Measurements from ENCODE around the gene CSH1. TPM values are rescaled to one million over a fixed set of nuclear protein-coding genes. Genes with fewer than 3 reads are reported as not detected.
A peak's percentile ranks its signal among the peaks of the same experiment; 100 is the strongest.
"Not testable (repeated sequence)": the region's sequence is repeated elsewhere in the genome, so short reads cannot be mapped to it uniquely, and the experiment has no call there.

Gene CSH1
- total RNA-seq, 1 donor from 2014 or later = not detected

DNA sequence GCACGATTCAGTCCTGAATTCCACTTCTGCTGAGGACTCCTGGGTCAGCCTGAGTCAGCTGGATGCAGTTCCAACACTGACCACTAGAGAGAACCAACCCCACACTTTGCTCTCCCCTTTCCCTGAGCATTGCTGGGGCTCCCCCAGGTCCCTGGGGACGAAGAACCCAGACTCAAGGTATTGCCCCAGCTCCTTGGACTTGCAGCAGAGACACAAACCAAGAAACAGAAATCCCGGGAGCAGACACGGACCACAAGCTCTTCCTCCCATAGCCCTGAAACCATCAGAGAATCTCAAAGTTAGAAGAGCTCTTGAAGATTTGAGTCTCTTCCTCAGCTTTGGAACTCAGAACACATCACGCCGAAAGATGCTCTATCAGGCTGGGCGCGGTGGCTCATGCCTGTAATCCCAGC, 22.9 kb upstream of the CSH1 start:
- no peaks in the 10 kb centered on the region for H3K9me3 Mint-ChIP-seq (ENCODE audit: unreplicated experiment)
- no peak overlapping the region for H3K4me3 Mint-ChIP-seq (ENCODE audit: unreplicated experiment)
- no peak overlapping the region for H3K27ac Mint-ChIP-seq (ENCODE audit: unreplicated experiment)

DNA sequence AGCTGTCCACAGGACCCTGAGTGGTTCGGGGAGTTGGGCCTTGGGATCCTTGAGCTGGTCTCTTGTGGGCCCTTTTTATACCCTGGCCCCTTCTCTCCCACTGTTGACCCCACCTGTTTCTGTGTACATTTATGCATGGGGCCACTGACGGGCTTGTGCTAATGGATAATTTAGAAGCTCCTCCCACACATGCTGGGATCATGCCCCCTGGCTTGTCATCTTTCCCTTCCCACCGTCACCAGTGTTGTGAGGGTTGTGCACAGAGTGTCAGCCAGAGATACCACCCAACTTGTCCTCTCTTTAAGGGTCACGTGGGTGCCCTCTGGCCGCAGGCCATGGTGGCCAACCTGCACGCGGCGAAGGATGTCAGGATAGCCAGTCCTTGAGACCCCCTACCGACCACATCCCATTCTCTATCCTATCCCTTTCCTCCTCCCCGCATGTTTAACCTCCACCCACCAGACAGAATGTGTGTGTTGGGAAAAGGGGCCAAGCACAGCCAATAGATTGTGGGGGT, 22.5 kb upstream of the CSH1 start, which contains the start of gene GH1:
TSS of gene GH1 (minus strand) at position 51 of the 517 bp plus-strand sequence. CDS start 63 bp downstream, outside the sequence.
- H3K4me1 Mint-ChIP-seq (ENCODE audit: unreplicated experiment); H3K9me3 Mint-ChIP-seq (ENCODE audit: unreplicated experiment); H3K4me3 Mint-ChIP-seq (ENCODE audit: unreplicated experiment): not testable (repeated sequence)

More for the DNA sequence above, 22.9 kb upstream of the CSH1 start:
- Mint-ChIP-seq H3K36me3 (ENCODE audit: low read depth, unreplicated experiment) (no peaks in the 10 kb centered on the region), H3K27me3 (ENCODE audit: unreplicated experiment) (peaks cover 3% of the 10 kb centered on the region), H3K4me1 (ENCODE audit: unreplicated experiment) (peaks cover 10% of the 10 kb centered on the region)
- DNase-seq (ENCODE audit: low spot score) = peak; percentile 75
- TF ChIP-seq, protein P1, sequence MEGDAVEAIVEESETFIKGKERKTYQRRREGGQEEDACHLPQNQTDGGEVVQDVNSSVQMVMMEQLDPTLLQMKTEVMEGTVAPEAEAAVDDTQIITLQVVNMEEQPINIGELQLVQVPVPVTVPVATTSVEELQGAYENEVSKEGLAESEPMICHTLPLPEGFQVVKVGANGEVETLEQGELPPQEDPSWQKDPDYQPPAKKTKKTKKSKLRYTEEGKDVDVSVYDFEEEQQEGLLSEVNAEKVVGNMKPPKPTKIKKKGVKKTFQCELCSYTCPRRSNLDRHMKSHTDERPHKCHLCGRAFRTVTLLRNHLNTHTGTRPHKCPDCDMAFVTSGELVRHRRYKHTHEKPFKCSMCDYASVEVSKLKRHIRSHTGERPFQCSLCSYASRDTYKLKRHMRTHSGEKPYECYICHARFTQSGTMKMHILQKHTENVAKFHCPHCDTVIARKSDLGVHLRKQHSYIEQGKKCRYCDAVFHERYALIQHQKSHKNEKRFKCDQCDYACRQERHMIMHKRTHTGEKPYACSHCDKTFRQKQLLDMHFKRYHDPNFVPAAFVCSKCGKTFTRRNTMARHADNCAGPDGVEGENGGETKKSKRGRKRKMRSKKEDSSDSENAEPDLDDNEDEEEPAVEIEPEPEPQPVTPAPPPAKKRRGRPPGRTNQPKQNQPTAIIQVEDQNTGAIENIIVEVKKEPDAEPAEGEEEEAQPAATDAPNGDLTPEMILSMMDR (IDR thresholded peaks at IDR 0.05; ENCODE audit: unreplicated experiment) = peak; percentile 94

DNA sequence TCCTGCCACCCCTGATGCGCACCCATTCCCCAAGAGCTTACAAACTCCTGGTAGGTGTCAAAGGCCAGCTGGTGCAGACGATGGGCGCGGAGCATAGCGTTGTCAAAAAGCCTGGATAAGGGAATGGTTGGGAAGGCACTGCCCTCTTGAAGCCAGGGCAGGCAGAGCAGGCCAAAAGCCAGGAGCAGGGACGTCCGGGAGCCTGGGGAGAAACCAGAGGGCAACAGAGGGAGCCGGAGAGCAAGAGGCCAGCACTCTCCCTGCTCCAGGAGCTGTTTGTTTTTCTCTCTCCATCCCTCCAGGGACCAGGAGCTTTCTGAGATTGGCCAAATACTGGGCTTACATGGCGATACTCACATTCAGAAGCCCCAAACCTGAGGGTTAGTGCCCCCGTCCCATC, 21.9 kb upstream of the CSH1 start:
- Mint-ChIP-seq H3K4me1 (ENCODE audit: unreplicated experiment) (peaks cover 10% of the 10 kb centered on the region), H3K27ac (ENCODE audit: unreplicated experiment) (no peak overlapping the region), H3K4me3 (ENCODE audit: unreplicated experiment) (no peak overlapping the region), H3K9me3 (ENCODE audit: unreplicated experiment) (no peaks in the 10 kb centered on the region), H3K36me3 (ENCODE audit: low read depth, unreplicated experiment) (no peaks in the 10 kb centered on the region), H3K27me3 (ENCODE audit: unreplicated experiment) (peaks cover 3% of the 10 kb centered on the region)
- TF ChIP-seq, protein P1 (IDR thresholded peaks at IDR 0.05; ENCODE audit: unreplicated experiment) = no peak
- peak; percentile 40 for DNase-seq (ENCODE audit: low spot score)

More for the DNA sequence above, 22.5 kb upstream of the CSH1 start, which contains the start of gene GH1:
- not testable (repeated sequence) for H3K36me3 Mint-ChIP-seq (ENCODE audit: low read depth, unreplicated experiment); DNase-seq (ENCODE audit: low spot score); H3K27me3 Mint-ChIP-seq (ENCODE audit: unreplicated experiment); H3K27ac Mint-ChIP-seq (ENCODE audit: unreplicated experiment)

DNA sequence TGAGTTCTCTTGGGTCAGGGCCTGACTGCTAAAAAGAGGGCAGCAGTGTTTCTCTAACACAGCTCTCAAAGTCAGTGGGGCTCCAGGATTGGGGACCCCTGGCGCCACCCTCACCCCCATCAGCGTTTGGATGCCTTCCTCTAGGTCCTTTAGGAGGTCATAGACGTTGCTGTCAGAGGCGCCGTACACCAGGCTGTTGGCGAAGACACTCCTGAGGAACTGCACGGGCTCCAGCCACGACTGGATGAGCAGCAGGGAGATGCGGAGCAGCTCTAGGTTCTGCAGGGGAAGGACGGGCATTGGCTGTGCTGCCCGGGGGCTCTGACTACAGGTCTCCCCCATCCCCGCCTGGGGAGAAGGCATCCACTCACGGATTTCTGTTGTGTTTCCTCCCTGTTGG, 21.3 kb upstream of the CSH1 start:
- DNase-seq (ENCODE audit: low spot score) = no peak
- Mint-ChIP-seq H3K4me1 (ENCODE audit: unreplicated experiment) (peaks cover 10% of the 10 kb centered on the region), H3K27ac (ENCODE audit: unreplicated experiment) (no peak overlapping the region), H3K4me3 (ENCODE audit: unreplicated experiment) (no peak overlapping the region), H3K9me3 (ENCODE audit: unreplicated experiment) (no peaks in the 10 kb centered on the region), H3K27me3 (ENCODE audit: unreplicated experiment) (peaks cover 3% of the 10 kb centered on the region), H3K36me3 (ENCODE audit: low read depth, unreplicated experiment) (no peaks in the 10 kb centered on the region)
- TF ChIP-seq, protein P1 (IDR thresholded peaks at IDR 0.05; ENCODE audit: unreplicated experiment) = no peak

DNA sequence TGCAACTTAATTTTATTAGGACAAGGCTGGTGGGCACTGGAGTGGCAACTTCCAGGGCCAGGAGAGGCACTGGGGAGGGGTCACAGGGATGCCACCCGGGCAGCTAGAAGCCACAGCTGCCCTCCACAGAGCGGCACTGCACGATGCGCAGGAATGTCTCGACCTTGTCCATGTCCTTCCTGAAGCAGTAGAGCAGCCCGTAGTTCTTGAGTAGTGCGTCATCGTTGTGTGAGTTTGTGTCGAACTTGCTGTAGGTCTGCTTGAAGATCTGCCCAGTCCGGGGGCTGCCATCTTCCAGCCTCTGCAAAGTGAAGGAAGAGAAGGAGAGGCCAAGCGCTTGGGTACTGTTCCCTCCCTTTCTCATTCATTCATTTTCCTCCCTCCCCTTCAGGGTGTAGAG, 20.8 kb upstream of the CSH1 start:
- H3K27ac Mint-ChIP-seq (ENCODE audit: unreplicated experiment); DNase-seq (ENCODE audit: low spot score): not testable (repeated sequence)

DNA sequence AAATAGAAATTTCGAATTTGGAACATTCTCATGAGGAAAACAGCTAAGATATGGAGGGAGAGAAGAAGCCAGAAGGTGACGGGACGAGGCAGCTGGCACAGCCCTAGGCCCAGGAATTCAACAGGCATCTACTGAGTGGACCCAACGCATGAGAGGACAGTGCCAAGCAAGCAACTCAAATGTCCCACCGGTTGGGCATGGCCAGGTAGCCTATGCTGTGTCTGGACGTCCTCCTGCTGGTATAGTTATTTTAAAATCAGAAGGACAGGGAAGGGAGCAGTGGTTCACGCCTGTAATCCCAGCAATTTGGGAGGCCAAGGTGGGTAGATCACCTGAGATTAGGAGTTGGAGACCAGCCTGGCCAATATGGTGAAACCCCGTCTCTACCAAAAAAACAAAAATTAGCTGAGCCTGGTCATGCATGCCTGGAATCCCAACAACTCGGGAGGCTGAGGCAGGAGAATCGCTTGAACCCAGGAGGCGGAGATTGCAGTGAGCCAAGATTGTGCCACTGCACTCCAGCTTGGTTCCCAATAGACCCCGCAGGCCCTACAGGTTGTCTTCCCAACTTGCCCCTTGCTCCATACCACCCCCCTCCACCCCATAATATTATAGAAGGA, 20.3 kb upstream of the CSH1 start:
- Mint-ChIP-seq H3K9me3 (ENCODE audit: unreplicated experiment) (no peaks in the 10 kb centered on the region), H3K27me3 (ENCODE audit: unreplicated experiment) (peaks cover 3% of the 10 kb centered on the region), H3K36me3 (ENCODE audit: low read depth, unreplicated experiment) (no peaks in the 10 kb centered on the region), H3K4me1 (ENCODE audit: unreplicated experiment) (peaks cover 10% of the 10 kb centered on the region), H3K27ac (ENCODE audit: unreplicated experiment) (no peak overlapping the region), H3K4me3 (ENCODE audit: unreplicated experiment) (no peak overlapping the region)
- no peak for DNase-seq (ENCODE audit: low spot score)
- TF ChIP-seq, protein P1 (IDR thresholded peaks at IDR 0.05; ENCODE audit: unreplicated experiment) = no peak

More for the DNA sequence above, 20.8 kb upstream of the CSH1 start:
- not testable (repeated sequence) for H3K27me3 Mint-ChIP-seq (ENCODE audit: unreplicated experiment); H3K9me3 Mint-ChIP-seq (ENCODE audit: unreplicated experiment); H3K4me3 Mint-ChIP-seq (ENCODE audit: unreplicated experiment); H3K4me1 Mint-ChIP-seq (ENCODE audit: unreplicated experiment); H3K36me3 Mint-ChIP-seq (ENCODE audit: low read depth, unreplicated experiment)

DNA sequence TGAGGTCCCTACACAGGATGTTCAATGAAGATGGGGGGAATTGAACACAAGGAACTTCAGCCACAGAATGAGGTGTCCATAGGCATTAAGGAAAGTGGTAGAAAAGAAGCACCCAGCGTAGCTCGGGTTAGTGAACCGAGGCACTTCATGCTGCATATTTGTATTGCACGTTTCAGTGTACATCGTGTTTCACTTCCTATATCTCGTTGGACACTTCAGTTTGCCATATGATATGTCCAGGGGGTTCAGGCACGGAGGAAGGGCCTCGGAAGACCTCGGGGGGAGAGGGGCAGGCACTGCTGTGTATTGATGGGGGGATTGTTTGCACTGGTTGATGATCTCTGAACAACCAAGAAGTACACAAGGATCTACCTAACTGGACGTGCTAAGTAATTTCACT, 19.4 kb upstream of the CSH1 start:
- not testable (repeated sequence) for H3K36me3 Mint-ChIP-seq (ENCODE audit: low read depth, unreplicated experiment); H3K9me3 Mint-ChIP-seq (ENCODE audit: unreplicated experiment); H3K27me3 Mint-ChIP-seq (ENCODE audit: unreplicated experiment); H3K4me3 Mint-ChIP-seq (ENCODE audit: unreplicated experiment); H3K4me1 Mint-ChIP-seq (ENCODE audit: unreplicated experiment); H3K27ac Mint-ChIP-seq (ENCODE audit: unreplicated experiment); DNase-seq (ENCODE audit: low spot score)
